ENCODE results near the gene TSSK2.
"Not testable (repeated sequence)": the region's sequence is repeated elsewhere in the genome, so short reads cannot be mapped to it uniquely, and the experiment has no call there.

The TSSK2 gene

GRCh38 chr22:19130959-19131684, at the start of gene TSSK2:
Gene TSSK2, plus strand, starts transcription at chr22:19131308. Its CDS starts 92 bp downstream, at chr22:19131400.
- in situ Hi-C loops (cut with MboI; ENCODE audit: low sequenced_read_pairs), result no loop called here

GRCh38 chr22:19081351-19081750, 49.8 kb upstream of the TSSK2 start:
- in situ Hi-C loops (cut with MboI; ENCODE audit: low sequenced_read_pairs), result no loop called here

- in situ Hi-C loops (cut with MboI; ENCODE audit: low sequenced_read_pairs), result no loop called here
Observed at GRCh38 chr22:19082101-19082500, 49.0 kb upstream of the TSSK2 start.

- in situ Hi-C loops (cut with MboI; ENCODE audit: low sequenced_read_pairs), result no loop called here
Observed at GRCh38 chr22:19082793-19083192, 48.3 kb upstream of the TSSK2 start.

GRCh38 chr22:19084126-19084525, 47.0 kb upstream of the TSSK2 start:
- in situ Hi-C loops (cut with MboI; ENCODE audit: low sequenced_read_pairs), result not testable (repeated sequence)

GRCh38 chr22:19084586-19084985, 46.5 kb upstream of the TSSK2 start:
- in situ Hi-C loops (cut with MboI; ENCODE audit: low sequenced_read_pairs), result not testable (repeated sequence)

- in situ Hi-C loops (cut with MboI; ENCODE audit: low sequenced_read_pairs), result no loop called here
Observed at GRCh38 chr22:19085233-19085718, 45.8 kb upstream of the TSSK2 start.

GRCh38 chr22:19086417-19086816, 44.7 kb upstream of the TSSK2 start:
- in situ Hi-C loops (cut with MboI; ENCODE audit: low sequenced_read_pairs), result no loop called here

- in situ Hi-C loops (cut with MboI; ENCODE audit: low sequenced_read_pairs), result no loop called here
Observed at GRCh38 chr22:19086896-19087295, 44.2 kb upstream of the TSSK2 start.

GRCh38 chr22:19088866-19089595, 42.1 kb upstream of the TSSK2 start:
- in situ Hi-C loops (cut with MboI; ENCODE audit: low sequenced_read_pairs), result no loop called here

- in situ Hi-C loops (cut with MboI; ENCODE audit: low sequenced_read_pairs), result no loop called here
Observed at GRCh38 chr22:19090183-19090582, 40.9 kb upstream of the TSSK2 start.

GRCh38 chr22:19090586-19091127, 40.5 kb upstream of the TSSK2 start:
- in situ Hi-C loops (cut with MboI; ENCODE audit: low sequenced_read_pairs), result no loop called here

- in situ Hi-C loops (cut with MboI; ENCODE audit: low sequenced_read_pairs), result no loop called here
Observed at GRCh38 chr22:19092725-19093124, 38.4 kb upstream of the TSSK2 start.

- in situ Hi-C loops (cut with MboI; ENCODE audit: low sequenced_read_pairs), result no loop called here
Observed at GRCh38 chr22:19094393-19094997, 36.6 kb upstream of the TSSK2 start.

GRCh38 chr22:19096555-19096954, 34.6 kb upstream of the TSSK2 start:
- in situ Hi-C loops (cut with MboI; ENCODE audit: low sequenced_read_pairs), result no loop called here

- in situ Hi-C loops (cut with MboI; ENCODE audit: low sequenced_read_pairs), result no loop called here
Observed at GRCh38 chr22:19097518-19097917, 33.6 kb upstream of the TSSK2 start.

- in situ Hi-C loops (cut with MboI; ENCODE audit: low sequenced_read_pairs), result no loop called here
Observed at GRCh38 chr22:19098157-19098556, 33.0 kb upstream of the TSSK2 start.

GRCh38 chr22:19103880-19104821, 27.0 kb upstream of the TSSK2 start:
- in situ Hi-C loops (cut with MboI; ENCODE audit: low sequenced_read_pairs), result no loop called here

- in situ Hi-C loops (cut with MboI; ENCODE audit: low sequenced_read_pairs), result no loop called here
Observed at GRCh38 chr22:19105456-19105855, 25.7 kb upstream of the TSSK2 start.

Measured in HL-60/S4 treated with phorbol 12-myristate 13-acetate at 8.2 ng/mL for 4 days and 3 days (cell line).